ENCODE results near the gene RNF180.

RNF180 gene

DNA sequence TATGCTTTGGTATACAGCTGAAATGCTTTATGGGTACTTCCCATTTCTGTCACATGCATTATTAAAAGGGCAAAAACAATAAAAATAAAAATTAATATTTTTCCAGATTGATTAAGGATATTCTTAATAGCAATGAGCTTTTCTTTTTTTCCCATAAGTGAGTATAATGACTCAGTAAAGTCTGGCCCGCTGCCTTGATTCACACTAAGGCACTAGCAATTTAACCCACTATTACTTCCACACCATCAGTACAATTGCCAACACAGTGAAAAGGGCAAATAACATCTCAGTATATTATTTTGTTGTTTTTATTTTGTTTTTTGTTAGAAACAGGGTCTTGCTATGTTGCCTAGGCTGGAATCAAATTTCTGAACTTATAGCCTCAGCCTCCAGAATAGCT, 150.1 kb downstream of the RNF180 start:
- no peak overlapping the region for H3K4me3 ChIP-seq (ENCODE audit: control insufficient read depth, low read depth, low read length)
- TF ChIP-seq CTCF (conservative IDR thresholded peaks at IDR 0.05; ENCODE audit: control insufficient read depth, insufficient read depth, low read depth, low read length): no peak
- peak; percentile 23 for DNase-seq (ENCODE audit: low read depth)

- H3K4me3 ChIP-seq (ENCODE audit: control insufficient read depth, low read depth, low read length): no peak overlapping the region
- no peak for DNase-seq (ENCODE audit: low read depth)
- no peak for TF ChIP-seq CTCF (conservative IDR thresholded peaks at IDR 0.05; ENCODE audit: control insufficient read depth, insufficient read depth, low read depth, low read length)
Measured at GRCh38 chr5:64318175-64318574, 152.5 kb downstream of the RNF180 start.

- DNase-seq (ENCODE audit: low read depth): no peak
- H3K4me3 ChIP-seq (ENCODE audit: control insufficient read depth, low read depth, low read length): no peak overlapping the region
- no peak for TF ChIP-seq CTCF (conservative IDR thresholded peaks at IDR 0.05; ENCODE audit: control insufficient read depth, insufficient read depth, low read depth, low read length)
Measured at GRCh38 chr5:64323591-64323990, 157.9 kb downstream of the RNF180 start.

DNA sequence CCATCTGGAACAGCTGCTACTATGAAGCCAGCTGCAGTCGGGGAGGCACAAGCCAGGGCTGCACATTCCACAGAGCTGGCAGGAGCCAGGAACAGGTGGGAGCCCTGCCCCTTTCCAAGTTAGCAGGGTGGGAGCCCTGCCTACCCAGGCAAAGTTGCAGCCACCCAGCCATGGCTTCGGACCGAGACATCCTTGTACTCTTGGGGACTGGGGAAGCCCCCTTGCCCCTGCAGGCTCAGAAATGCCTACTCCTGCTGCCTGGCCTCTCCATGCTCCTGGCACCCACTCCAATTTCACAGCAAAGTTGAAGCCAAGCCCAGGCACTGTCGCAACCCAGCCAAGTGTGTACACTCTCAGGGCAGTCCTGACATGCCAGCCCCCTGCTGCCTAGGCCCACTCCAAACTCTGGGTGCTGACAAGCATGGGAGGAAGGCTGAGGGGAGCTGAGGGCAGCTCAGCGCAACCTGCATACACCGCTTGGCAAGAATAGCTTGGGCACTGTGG, 165.1 kb downstream of the RNF180 start:
- H3K4me3 ChIP-seq (ENCODE audit: control insufficient read depth, low read depth, low read length): no peak overlapping the region
- TF ChIP-seq CTCF (conservative IDR thresholded peaks at IDR 0.05; ENCODE audit: control insufficient read depth, insufficient read depth, low read depth, low read length): no peak
- DNase-seq (ENCODE audit: low read depth): no peak

DNA sequence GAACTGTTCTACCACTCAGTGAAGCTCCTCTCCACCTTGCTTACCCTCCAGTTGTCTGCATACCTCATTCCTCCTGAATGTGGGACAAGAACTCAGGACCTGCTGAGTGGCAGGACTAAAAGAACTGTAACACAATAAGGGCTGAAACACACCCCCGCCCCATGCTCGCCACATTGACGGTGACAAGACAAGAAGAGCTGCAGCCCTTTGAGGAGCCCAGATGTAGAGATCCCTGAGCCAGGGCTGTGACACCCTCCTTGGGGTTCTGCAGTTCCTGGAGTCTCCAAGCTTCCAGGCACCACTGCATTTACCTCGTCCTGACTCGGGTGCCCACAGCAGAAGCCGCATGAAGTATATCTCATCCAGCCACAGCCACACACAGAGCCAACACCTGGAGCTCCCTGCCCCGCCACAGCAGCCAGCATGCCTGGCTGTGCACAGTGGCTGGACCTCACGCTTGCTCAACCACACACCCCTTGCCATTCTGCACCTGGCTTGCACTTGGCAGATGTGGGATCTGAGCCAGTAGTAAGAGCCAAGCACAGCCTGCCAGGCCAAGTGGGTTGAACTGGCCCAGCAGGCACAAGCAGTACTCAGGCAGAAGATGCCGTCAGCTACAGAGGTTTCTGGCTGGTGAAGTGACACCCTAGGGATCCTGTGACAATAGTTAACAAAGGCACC, 166.1 kb downstream of the RNF180 start:
- no peak overlapping the region for H3K4me3 ChIP-seq (ENCODE audit: control insufficient read depth, low read depth, low read length)
- DNase-seq (ENCODE audit: low read depth): no peak
- no peak for TF ChIP-seq CTCF (conservative IDR thresholded peaks at IDR 0.05; ENCODE audit: control insufficient read depth, insufficient read depth, low read depth, low read length)

DNA sequence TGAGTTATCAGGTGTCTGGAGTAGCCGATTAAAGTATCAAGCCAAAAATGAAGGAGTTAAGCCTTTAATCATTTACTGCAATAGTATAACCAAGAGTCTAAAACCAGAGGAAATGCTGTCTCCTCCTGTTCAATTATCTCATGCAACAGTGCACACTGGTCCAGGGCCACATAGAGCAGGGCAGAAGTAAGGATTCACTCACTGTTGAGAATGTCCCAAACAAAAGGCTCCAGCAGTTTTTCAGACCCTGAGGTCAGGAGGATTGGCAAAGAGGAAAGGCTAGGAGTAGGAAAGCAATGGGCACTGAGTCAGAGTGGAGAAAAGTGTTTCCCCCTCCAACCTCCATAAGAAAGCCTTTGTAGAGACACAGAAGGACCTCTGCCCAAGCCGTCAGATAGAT, 168.2 kb downstream of the RNF180 start:
- no peak for TF ChIP-seq CTCF (conservative IDR thresholded peaks at IDR 0.05; ENCODE audit: control insufficient read depth, insufficient read depth, low read depth, low read length)
- H3K4me3 ChIP-seq (ENCODE audit: control insufficient read depth, low read depth, low read length): no peak overlapping the region
- DNase-seq (ENCODE audit: low read depth): no peak

All from fibroblast of mammary gland (primary cell).